LoVo (cell line): ENCODE data around the gene BLM.
"Not testable (repeated sequence)": the region's sequence is repeated elsewhere in the genome, so short reads cannot be mapped to it uniquely, and the experiment has no call there.

ENCODE experiments used
- DNase-seq: peaks from one replicate; pipeline ENCODE4 v3.0.0-alpha.2; 2016; ENCODE audit warnings: low spot score

BLM gene

DNA sequence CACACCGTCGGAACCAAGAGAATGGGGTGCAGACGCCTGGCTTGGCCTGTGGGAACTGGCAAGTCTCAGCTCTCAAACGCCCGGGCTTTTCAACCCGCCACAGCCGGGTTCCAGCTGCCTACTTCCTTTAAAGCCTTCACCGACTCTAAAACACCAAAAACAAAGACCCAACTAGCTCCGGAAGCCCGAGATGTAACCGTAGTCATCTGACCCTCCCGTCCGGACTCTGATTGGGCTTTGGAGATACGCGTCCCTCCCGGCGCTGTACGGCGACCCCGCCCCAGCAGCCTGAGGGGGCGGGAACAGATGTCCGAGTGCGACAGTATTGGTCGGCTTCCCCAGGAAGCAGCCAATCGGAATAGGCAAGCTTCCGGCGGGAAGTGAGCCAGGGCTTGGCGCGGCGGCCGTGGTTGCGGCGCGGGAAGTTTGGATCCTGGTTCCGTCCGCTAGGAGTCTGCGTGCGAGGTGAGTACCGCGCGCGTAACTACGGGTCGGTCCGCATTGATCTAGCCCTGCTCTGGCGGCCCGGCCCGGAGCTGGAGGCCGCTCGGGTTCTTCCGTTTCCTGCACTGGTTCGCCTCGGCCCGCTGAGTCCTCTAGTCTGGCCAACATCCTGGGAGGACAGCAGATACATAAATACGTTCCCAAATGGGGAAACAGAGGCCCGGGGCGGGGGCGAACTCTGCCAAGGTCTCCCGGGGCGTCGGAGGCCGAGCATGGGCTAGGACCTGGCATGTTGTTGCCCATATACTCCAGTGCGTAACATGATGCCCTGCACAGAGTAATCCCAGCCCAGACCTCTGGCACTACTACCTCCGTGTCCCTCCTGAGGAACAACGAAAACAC is at the start of gene BLM:
TSS of gene BLM (plus strand) at position 371 of the 846 bp plus-strand sequence. CDS start 30,047 bp downstream, outside the sequence.
- DNase-seq = peak; percentile 98

DNA sequence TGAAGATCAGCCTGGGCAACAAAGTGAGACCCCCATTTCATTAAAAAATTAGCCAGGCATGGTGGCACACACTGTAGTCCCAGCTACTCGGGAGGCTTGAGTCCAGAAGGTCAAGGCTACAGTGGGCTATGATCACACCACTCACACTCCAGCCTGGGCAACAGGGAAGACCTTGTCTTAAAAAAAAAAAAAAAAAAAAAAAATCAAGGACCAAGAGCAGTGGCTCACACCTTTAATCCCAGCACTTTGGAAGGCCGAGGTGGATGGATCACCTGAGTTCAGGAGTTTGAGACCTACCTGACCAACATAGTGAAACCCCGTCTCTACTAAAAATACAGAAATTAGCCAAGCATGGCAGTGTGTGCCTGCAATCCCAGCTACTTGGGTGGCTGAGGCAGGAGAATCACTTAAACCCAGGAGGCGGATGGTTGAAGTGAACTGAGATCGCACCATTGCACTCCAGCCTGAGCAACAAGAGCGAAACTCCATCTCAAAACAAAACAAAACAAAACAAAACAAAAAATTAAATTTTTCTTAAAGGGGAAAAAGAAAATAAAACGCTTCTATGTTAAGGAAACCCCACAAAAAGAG is 49.3 kb upstream of the BLM start:
- DNase-seq = not testable (repeated sequence)

DNA sequence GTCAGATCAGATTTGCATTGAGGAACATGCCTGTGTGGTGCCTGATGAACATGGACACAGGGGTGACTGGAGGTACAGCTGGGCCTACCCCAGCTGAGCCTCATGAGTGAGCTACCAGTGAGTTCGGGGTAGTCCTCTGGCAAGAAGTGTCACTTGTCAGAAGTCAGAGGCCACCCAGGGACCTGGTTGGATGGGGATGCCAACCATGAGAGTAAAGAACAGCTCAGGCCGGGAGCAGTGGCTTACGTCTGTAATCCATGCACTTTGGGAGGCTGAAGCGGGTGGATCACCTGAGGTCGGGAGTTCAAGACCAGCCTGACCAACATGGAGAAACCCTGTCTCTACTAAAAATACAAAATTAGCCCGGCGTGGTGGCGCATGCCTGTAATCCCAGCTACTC is 46.5 kb upstream of the BLM start:
- not testable (repeated sequence) for DNase-seq

DNA sequence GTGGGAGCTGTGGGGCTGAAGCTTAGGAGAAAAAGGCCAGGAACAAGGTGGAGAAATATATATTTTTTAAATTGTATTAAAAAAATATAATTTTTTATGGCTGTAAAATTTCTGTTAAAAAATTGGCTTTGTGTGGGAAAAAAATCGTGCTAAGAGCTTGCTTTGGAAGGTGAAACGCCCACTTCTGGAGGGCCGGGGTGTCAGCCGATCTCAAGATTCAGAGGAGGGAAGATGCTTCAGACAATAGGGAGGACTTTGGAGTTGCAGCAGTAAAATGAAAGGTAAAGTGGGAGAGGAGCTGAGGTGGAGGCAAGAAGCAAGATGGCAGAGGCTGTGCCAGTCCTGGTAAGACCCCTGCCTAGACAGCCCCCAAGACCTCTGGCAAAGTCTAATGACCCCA is 45.9 kb upstream of the BLM start:
- DNase-seq = no peak

- not testable (repeated sequence) for DNase-seq
These were observed 43.8 kb upstream of the BLM start for GRCh38 chr15:90673357-90673756.

- DNase-seq = no peak
These were observed 42.7 kb upstream of the BLM start for GRCh38 chr15:90674476-90674875.

GRCh38 chr15:90675464-90675863 is 41.7 kb upstream of the BLM start:
- no peak for DNase-seq

DNA sequence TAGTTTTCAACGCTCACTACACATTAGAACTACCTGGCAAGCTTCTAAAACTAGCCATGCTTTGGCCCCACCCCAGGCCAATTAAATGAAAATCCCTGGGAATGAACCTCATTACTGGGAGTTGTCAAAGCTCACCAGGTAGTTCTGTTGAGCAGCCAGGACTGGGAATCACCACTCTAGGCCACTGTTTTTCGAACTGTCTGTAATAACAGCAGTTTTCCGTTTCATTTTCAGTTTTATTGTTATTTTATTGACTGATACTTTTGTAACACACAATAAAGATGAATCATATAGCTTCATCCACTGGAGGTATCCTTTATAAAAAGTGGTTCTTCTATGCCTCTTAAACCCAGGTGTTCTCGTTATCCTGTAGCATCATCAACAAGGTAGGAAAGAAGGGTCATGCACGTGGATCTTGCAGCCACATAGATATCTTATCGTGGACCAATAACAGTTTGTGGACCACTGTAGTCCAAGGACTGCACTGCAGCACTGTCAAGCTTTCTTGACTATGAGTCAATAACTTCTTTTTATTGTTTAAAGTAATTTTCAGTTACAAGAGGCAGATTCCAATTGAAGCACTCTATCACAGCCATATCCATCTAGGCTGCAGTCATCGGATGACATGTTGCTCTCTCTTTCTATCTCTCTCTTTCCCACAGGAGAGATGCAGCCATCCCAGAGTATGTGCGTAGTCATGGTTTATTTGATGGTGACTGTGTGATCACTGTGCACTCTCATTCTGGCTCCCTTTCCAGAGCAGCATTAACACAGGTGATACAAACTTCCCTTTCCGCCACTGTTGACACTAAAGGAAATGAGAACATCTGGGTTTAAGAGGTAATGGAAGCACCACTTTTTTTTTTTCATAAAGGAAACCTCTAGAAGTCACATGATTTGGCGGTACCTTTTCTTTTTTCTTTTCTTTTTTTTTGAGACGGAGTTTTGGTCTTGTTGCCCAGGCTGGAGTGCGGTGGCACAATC is 39.0 kb upstream of the BLM start:
- DNase-seq = no peak

- no peak for DNase-seq
These were observed 37.2 kb upstream of the BLM start for GRCh38 chr15:90679959-90680358.

DNA sequence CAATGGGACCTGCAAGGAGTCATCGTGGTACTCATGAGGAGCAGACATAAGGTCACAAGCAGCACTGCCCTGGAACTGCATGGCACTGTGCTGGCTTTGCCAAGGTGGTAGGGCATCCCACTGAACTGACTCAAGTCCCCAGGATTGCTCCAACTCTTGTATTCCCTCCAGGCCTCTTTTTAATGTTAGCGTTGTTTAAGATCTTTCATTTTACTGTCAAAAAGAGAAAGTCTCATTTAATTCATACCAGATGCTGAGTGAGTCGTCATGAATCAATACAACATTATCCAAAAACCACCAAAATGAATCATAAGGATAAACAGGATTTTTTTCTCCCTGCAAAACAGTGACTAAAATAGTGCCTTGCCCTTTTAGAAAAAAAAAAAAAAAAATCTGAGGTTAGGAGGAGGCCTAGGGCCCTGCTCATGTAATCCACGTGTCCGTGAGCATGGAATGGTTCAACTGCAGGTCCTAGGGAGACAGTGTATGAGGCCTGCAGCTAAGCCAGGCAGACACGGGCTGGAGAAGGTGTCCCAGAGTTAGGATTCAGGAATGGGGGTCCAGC is 36.7 kb upstream of the BLM start:
- DNase-seq = no peak

DNA sequence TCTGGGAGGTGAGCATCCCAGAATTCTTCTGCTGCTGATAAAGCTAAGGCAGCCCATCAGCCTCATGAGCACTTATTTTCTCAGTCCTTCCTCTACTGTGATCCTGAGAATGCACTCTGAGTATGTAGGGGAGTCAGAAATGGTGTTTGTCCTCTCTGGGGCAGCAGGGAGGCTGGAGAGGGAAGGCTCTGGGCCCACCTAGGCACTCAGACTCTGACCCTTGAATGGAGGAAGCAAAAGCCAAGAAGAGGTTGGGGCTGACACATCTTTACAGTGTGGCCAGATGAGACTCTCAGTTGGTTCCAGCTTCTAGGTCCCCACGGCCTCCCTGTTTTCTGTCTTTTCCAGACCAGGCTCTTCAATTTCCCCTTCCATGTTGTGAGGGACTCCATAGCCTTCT is 36.1 kb upstream of the BLM start:
- no peak for DNase-seq

DNA sequence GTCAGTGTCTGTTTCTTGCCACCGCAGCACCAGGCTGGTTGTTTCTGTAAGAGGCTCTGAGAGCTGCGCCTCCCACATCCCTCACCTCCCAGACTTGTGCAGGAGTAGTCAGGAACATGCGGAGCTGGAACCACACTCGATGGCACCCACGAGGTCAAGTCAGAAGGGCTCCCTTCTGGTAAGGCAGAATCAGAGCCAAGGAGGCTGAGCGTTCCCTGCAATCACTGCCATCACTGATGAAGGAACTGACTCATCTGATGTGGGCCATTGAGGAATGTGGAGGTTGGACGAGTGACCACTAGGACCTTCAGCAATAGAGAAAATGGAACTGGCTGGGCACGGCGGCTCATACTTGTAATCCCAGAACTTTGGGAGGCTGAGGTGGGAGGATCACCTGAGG is 35.7 kb upstream of the BLM start:
- DNase-seq = no peak

GRCh38 chr15:90683371-90683770 is 33.8 kb upstream of the BLM start:
- no peak for DNase-seq

GRCh38 chr15:90683876-90684275 is 33.3 kb upstream of the BLM start:
- DNase-seq = no peak

- DNase-seq = no peak
These were observed 32.9 kb upstream of the BLM start for GRCh38 chr15:90684281-90684680.

DNA sequence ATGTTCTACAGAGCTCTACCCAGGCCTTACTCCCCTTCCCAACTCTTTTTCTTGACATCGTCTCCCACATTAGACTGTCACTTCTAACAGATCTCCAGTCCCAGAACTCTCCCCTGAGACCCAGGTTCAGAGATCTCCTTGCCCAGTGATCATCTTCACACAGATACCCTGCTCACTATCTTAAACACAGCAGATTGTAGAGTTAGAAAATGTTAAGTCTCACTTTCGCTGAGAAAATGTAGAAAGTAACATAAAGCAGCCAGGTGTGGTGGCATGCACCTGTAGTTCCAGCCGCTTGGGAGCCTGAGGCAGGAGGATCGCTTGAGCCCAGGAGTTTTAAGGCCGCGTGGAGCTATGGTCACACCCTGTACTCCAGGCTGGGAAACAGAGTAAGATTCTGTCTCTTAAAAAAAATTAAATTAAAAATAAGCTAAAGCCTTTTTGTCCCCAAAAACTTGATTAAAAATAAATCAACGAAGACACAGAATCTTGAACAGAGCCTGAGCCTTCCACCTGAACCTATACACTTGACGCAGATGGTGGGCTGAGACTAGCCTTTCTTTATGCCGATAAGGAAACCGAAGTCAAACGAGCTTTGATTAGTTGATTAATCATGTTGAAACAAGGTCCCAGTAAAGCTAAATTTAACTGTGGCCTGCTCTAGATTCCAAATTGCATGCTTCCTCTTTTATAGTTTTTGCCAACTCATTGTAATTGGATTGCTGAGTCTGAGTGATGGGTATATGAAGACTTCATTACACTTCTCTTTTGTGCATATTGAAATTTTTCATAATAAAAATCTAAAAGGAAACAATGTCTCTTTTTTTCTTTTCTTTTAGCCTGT is 31.3 kb upstream of the BLM start:
- no peak for DNase-seq

- no peak for DNase-seq
These were observed 30.5 kb upstream of the BLM start for GRCh38 chr15:90686435-90687218.

DNA sequence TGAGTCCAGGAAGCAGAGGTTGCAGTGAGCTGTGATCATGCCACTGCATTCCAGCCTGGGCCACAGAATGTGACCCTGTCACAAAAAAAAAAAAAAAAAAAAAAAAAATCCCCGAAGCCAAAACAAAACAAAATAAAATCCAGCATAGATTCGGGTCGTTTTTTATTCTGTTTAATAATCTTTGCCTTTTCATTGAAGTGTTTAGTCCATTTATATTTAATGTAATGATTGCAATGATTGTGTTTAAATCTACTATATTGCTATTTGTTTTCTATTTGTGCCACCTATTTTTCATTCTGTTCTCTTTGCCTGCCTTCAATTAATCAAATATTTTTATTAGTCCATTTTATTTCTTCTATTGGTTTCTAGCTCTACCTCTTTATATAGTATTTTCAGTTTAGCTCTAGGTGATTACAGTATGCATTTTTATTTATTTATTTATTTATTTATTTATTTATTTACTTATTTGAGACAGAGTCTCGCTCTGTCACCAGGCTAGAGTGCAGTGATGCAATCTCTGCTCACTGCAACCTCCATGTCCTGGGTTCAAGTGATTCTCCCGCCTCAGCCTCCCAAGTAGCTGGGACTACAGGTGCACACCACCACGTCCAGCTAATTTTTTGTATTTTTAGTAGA is 27.7 kb upstream of the BLM start:
- not testable (repeated sequence) for DNase-seq

DNA sequence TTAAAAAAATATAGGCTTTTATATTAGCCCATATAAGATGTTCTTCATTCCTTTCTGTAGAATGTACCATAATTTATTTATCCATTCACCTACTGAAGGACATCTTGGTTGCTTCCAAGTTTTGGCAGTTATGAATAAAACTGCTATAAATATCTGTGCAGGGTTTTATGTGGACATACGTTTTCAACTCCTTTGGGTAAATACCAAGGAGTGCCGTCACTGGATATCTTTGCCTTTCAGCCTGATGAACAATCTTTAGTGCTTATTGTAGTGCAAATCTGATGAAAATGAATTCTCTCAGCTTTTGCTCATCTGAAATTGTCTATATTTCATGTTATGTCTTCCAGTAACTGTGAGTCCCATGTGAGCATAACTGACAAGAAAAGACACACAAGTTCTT is 26.6 kb upstream of the BLM start:
- no peak for DNase-seq

GRCh38 chr15:90691369-90691768 is 25.8 kb upstream of the BLM start:
- DNase-seq = no peak
